HG03558 (cell line): ENCODE results near the gene EML2.
"Not testable (repeated sequence)": the region's sequence is repeated elsewhere in the genome, so short reads cannot be mapped to it uniquely, and the experiment has no call there.

Experiments used
- ATAC-seq: cut with Tn5 transposase; IDR thresholded peaks from one replicate; pipeline ENCODE4 v1.9.1; 2021; ENCODE audit warnings: moderate number of reproducible peaks; ENCODE audit not compliant: unreplicated experiment; ENCODE audit errors: extremely low read depth

EML2 gene

DNA sequence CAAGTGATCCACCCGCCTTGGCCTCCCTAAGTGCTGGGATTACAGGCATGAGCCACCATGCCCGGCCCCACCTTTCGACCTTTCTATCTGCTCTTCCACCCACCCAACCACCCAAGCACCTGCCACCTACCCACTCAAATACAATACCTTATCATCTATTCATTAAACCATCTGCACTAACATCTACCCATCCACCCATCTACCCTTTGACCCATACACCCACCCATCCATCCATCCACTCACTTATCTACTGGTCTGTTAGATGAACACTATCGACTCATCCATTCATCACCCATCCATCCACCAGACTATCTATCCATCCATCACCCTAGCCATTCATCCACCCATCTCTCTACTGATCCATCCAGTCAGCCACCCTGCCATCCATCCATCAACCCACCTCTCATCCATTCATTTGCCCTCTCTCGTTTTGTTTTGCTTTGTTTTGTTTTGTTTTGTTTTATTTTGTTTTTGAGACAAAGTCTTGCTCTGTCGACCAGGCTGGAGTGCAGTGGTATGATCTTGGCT lies 17.2 kb downstream of the EML2 start:
- no peak for ATAC-seq

DNA sequence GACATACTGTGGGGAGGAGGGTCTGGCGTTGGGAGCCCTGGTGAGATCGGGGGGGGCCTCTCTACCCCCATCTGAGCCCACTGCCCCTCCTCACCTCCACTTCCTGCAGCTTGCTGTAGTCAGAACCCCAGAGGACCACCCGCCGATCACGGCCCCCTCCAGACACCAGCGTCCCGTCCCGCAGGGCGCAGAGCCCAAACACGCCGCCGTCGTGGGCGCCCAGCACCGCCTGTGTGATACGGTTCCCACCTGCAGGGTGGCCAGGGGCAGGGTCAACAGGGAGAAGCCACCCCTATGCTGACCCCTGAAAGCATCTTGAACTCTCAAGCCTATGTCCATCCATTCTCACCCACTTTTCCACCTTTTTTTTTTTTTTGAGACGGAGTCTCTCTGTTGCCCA lies 17.8 kb downstream of the EML2 start:
- no peak for ATAC-seq

DNA sequence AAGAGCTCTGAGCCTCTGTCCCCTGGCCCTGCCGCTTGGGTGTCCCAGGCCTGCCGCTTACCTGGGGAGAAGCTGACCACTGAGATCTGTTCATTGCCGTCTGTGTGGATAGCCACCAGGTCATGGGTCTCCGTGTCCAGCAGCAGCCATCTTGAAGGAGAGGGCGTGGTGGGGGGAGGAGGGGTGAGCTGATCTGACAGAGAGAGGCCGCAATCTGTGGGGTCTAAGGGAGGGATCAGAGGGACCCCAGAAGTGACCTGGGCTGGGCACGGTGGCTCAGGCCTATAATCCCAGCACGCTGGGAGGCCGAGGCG lies 22.5 kb downstream of the EML2 start:
- ATAC-seq = no peak

DNA sequence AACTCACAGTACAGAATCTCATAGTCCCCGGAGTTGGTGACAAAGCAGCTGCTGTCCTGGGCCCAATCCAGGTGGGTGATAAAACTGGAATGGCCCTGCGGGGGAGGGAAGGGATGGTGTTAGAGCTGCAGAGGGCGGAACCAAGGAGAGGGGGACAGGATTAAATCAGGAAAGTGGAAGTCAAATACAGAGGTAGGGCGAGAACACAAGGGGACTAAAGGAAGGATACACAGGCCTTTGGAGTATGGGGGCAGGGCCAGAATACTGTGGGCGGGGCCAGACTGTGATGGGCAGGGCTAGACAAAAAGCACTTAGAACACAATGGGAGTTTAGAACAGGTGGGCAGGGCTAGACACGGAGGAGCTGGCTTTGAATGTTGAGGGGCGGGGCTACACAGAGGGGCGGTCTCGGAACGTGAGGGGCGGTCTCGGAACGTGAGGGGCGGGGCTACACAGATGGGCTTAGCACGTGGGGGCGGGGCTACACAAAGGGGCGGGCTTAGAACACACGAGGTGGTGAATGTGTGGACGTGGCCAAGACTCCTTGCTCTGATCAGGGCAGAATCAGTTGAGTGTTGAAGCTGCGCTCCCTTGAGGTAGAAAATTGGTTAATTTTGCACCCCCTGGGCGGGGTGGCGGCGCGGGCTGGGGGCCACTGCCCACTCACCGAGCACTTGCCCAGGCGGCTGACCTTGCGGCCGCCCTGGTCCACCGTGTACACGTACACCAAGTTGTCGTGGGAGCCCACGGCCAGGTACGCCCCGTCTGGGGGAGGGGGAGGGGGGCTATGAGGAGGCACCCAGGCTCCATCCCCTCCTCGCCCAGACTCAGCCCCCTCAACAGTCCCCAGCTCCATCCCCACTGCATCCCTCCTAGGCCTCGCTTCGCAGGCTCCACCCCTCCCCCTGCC lies 23.1 kb downstream of the EML2 start:
- ATAC-seq = no peak

DNA sequence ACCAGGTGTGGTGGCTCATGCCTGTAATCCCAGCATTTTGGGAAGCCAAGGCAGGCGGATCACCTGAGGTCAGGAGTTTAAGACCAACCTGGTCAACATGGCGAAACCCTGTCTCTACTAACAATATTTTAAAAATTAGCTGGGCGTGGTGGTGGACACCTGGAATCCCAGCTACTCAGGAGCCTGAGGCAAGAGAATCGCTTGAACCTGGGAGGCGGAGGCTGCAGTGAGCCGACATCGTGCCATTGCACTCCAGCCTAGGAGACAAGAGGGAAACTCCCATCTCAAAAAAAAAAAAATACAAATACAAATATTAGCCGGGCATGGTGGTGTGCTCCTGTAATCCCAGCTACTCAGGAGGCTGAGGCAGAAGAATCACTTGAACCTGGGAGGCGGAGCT lies 24.1 kb downstream of the EML2 start:
- ATAC-seq = not testable (repeated sequence)

DNA sequence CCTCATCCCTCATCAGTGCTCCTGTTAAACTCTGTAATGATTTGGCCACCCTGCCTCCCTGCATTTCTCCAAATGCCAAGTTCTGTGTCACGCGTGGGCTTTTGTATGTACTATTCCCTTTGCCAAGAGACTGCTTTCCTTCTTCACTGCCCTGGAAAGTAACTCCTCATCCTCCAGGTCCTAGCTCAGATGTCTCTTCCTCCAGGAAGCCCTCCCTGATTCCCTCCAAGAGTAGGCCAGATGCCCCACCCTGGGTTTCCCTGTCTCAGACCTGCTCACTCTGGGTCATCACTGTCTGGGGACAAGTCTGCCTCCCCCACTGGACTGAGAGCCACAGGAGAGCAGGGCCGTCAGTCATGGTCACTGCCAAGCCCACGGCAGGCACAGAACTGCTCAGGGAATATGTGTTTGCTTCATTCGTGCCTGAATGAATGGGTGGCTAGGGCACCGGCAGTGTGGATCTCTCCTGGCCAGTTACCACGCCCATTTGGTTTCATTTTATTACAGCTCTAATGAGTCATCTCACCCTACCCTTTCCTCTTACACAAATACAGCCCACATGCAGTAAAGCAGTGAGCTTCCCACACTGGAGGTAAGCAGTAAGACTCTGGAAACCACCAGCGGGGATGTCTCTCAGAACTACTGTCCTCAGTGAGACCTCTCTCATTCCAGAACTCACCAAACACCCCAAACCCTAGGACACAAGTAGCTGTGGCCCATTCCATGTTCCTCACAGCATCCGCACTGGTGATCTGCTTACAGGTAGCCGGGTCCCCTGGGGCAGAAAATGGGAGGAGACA lies 25.1 kb downstream of the EML2 start:
- ATAC-seq = no peak

DNA sequence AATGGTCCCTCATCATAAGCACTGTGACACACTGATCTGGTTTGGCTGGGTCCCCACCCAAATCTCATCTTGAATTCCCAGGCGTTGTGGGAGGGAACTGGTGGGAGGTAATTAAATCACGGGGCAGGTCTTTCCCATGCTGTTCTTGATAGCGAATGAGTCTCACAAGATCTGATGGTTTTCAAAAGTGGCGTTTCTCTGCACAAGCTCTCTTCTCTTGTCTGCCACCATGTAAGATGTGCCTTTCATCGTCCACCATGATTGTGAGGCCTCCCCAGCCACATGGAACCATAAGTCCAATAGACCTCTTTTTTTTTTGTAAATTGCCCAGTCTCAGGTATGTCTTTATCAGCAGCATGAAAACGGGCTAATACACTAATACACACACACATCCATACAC lies 30.2 kb downstream of the EML2 start:
- ATAC-seq = no peak

DNA sequence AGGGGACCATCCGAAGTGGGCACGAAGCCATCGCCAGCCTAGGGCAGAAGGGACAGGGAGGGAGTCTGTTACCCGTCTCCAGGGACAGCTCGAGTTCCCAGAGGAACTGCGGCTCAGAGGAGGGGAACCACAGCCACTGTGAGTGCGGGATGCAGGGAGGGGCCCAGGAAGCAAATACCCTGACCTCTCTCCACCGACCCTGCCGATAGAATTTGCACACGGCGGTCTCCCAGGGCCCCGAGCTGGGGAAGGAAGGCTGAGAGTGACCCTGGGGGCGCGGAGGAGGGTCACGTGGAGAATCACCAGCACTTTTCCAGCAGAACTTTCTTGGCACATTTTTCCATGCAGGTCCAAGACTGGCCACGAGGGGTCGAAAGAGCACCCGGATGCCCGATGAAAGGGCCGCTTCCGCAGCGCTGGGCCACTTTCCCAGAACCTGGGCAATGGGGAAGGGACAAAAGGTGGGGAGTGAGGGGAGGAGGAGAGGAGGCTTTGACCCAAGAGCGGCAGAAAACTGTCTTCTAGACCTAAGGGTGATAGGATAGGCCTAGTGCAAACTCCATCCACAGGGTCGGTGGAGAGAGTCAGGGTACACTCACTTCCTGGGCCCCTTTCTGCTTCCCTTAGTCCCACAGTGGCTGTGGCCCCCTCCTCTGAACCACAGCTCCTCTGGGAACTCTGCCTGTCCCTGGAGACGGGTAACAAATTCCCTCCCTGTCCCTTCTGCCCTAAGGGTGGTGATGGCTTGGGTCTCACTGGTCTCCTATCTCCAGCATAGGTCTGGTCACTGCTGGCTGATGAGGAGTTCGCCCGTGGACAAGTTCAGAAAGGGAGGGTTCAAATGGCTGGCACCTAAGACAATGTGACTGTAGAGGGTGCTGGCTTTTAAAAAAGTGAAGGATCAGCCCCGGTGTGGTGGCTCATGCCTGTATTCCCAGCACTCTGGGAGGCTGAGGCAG lies 31.8 kb downstream of the EML2 start:
- ATAC-seq = no peak

DNA sequence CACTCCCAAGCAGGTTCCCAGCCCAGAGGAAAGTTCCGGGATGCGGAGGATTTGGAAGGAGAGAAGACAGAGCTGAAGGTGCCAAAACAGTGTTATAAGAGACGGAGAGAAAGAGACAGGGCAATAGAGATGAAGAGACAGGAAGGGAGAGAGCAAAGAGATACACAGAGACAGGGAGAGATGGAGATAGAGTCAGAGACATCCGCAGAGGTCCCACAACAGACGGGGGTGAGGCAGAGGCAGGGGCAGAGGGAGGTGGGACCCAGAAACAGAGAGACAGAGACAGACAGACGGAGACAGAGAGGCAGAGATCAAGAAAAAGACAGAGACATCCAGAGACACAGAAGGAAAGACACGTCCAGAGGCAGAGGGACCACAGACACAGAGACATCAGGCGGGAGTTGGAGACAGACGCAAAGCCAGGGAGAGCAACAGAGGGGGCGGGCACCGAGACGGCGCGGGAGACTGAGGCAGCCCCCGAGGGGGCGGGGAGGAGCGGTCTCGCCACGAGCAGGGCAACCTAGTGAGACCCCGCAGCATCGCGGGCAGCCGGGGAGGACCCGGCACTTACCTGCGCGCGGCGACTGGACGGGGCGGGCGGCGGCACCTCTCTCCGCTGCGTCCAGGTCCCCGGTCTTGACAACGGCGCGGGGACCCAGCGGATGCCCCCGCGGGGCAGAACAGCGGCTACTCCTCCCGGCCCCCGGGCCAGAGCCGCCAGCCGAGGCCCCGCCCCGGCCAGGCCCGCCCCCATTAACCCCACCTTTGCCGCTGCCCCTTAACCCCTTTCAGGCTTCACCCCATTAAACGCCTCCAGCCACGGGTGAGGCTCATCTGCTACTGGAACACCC lies 37.4 kb downstream of the EML2 start, which contains the start of gene GPR4:
TSS of gene GPR4 (minus strand) at position 689 of the 851 bp plus-strand sequence. CDS start 10,346 bp downstream, outside the sequence.
- no peak for ATAC-seq

DNA sequence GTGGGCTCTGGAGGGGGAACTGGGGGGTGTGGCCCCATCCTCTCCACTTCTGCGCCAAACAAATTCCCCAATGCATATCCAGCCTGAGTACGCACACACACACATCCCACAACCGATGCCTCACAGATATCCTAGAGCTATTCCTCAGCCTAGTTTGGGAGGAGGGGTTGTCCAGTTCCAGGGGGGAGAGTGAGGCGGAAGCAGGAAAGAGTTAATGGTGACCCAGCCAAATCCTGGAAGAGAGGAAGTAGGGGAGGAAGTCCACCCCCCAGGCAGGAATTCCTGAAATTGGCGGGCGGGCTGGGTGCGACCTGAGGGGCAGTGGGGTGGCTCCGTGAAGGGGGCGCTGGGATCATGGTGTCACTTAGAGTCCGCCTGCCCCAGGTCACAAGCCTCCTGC lies 38.1 kb downstream of the EML2 start:
- ATAC-seq = no peak

DNA sequence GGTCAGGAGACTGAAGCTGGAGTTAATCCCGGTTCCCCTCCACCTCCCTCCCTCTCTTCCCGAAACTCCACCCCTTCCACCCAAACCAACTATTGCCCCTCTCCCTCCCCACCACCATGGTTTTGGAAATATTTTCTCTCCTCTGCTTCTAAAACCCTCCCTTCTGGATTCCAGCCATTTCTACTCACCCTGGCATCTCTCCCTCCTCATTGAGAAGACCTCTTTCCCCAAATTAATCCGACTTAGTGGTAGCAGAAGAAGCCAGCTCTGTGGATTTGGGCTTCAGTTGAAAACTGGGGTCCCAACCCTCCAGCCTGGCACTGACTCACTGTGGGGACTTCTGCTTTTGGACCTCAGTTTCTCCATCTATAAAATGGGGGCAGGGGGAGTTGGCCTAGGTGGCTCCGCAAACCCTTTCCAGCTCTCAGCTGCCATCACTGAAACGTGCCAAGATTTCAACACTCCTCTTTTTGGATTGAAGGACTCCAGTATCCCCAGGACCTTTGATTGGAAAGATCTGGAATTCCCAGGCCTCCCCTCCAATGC lies 38.8 kb downstream of the EML2 start:
- no peak for ATAC-seq

DNA sequence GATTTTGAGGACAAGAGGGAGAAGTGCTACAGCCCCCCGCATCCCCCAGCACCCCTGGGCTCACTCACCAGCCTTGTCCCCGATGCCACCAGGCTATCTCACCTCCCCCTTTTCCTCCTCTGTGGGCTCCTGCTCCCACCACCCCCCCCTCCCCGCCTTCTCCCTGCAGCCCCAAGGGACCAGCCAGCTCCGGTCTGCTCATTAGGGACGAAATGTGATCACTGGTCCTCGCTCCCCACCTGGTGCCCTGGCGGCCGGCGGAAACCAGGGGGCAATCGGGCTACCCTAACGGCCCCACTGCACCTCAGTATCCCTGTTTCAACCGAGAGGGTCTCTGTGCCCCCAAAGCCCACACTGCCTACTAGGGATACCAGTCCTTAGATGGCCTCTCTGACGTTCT lies 39.9 kb downstream of the EML2 start:
- no peak for ATAC-seq

DNA sequence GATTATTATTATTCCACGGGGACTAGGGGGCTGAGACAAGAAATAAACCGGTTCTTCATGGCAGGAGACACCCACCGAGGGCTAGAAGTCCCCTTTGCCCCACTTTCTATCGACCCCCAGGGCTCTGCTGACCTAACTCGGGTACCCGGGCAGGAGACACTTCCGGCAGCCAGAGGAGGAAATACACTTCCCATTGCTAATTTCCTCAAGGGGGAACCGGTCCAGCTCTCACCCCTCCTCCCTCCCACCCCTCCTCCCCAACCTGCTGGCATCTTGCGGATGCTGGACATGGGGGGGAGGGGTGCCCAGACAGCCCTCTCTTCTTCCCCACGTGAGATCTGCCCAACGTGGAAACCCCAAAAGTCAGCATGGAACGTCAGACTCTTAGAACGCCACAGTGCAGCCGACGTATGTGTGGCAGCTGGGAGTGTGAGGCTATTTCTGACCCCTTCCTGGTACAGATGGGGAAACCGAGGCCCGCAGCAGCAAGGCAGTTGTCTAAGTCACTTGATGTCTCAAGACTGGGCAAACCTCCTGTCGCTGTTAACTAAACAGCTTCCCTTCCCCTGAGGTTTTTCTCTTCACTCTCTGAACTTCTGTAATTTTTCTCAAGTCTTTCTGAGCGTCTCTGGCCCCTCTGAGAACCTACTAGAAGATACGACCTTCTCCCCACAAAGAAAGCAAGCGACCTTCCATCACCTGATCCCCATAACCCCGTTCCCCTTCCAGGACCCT lies 40.8 kb downstream of the EML2 start:
- ATAC-seq = no peak

DNA sequence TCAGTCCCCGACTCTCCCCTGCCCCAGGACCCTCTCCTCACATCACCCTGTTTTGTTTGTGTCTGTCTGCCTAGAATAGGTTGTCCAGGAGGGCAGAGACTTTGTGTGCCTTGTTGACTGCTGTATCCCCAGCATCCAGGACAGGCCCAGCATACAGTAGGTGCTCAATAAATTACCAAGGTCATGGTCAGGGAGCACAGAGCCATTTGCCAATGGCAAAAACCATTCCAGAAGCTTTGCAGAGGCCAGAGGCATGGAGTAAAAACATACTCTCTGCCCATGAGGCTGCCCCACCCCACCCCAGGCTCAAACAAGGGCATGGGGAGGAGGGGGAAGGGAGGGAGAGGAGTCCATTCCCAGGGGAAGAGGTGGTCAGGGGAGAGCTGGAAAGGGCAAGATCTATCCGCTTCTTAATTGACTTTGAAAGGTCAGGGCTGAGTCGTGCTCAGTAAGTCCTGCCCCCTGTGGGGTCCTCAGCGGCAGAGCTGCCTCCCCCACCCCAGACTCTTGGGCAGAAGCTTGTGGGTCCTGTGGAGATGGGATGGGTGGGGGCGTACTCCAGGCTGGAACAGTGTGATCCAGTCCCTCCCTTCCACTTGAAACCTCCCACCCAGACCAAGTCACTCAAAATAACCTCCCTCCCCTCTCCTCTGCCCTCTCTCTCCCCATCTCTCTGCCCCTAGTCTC lies 41.6 kb downstream of the EML2 start:
- ATAC-seq = no peak

DNA sequence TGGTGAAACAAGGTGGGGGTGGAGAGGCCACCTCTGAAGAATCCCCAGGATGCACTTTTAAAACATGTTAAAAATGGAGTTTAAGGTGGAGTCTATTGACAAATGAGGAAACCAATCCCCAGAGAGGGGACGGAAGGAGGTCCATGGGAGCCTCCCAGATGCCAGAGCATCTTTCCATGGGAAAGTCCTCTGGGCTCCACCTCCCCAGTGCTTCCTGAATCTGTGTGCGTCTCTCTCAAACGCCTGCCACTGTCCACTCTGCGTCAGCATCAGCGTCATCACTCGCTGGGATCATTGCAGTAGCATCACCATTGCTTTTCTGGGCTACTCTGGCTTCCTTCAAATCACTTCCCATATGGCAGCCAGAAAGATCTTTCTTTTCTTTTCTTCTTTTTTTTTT lies 43.4 kb downstream of the EML2 start:
- ATAC-seq = no peak

DNA sequence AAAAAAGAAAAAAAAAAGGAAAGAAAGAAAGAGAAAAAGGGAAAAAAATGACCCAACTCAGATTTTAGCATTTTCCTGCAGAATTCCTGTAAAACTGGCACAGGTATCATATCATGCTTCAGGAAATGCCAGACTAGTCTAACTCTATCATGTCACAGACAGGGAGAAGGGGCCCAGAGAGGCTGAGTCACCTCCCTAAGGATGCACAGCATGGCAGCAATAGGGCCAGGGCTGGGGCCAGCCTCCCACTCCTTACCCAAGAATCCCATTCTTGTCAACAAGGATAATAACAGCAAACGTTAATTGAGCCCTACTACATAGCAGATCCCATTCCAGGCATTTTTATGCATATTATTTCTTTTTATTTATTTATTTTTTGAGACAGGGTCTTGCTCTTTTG lies 45.7 kb downstream of the EML2 start:
- ATAC-seq = no peak

DNA sequence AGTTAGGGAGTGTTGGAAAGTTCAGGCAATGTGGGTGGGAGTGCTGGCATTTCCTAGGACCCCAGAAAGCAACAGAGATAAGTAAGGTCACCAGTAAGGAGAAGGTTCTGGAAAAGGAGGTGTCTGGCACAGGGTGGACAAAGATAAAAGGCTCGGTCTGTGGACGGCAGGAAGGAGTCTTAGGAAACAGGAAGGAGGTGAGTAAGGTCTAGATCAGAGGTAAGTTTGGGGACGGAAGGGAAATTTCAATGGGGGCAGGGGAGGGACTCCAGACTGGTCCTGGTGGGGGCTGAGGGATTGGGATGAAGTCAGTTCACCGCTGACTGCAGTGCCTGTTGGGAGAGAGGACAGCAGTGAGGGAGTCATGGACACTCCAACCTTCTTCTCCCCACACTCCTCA lies 46.8 kb downstream of the EML2 start:
- no peak for ATAC-seq

DNA sequence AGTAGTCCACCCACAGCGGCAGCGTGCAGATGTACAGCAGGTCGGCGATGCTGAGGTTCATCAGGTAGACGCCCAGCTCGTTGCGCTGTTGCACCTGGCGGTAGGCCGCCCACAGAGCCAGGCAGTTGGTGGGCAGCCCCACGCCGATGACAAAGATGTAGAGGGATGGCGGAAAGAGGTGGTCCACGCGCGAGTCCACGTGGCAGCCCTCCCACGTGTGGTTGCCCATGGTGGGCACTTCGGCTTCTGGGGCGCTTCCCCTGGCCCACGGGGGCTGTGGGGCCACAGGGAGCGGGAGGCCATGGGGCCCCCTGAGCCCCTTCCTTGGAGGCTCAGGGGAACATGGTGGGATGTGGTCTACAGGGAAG lies 47.6 kb downstream of the EML2 start:
- ATAC-seq = no peak
